HT-29 (cell line): Measurements from ENCODE around the gene ST3GAL4. TPM values are rescaled to one million over a fixed set of nuclear protein-coding genes. Genes with fewer than 3 reads are reported as not detected.
A peak's percentile ranks its signal among the peaks of the same experiment; 100 is the strongest.
"Not testable (repeated sequence)": the region's sequence is repeated elsewhere in the genome, so short reads cannot be mapped to it uniquely, and the experiment has no call there.

Experiments
- DNase-seq: peaks from one replicate; pipeline ENCODE4 v3.0.0-alpha.2; 2015; ENCODE audit warnings: low spot score
- total RNA-seq: library from RNA; depleted of rRNA; stranded (reverse); fragments of >200 nt; shearing (Covaris generic); gene quantifications from 2 replicates; pipeline ENCODE4 v1.2.3, GENCODE V29; 2014

The ST3GAL4 gene
- total RNA-seq, 1 experiment from 2014 or later = 158 TPM

GRCh38 chr11:126362879-126363655 lies 7.6 kb downstream of the ST3GAL4 start:
- no peak for DNase-seq

- no peak for DNase-seq
Measured at GRCh38 chr11:126363706-126364248, 8.3 kb downstream of the ST3GAL4 start.

- DNase-seq = not testable (repeated sequence)
Measured at GRCh38 chr11:126364735-126365134, 9.2 kb downstream of the ST3GAL4 start.

GRCh38 chr11:126365508-126365907 lies 10.0 kb downstream of the ST3GAL4 start:
- peak; percentile 76 for DNase-seq

- DNase-seq = peak; percentile 56
Measured at GRCh38 chr11:126366064-126366822, 10.8 kb downstream of the ST3GAL4 start.

GRCh38 chr11:126366823-126367654 lies 11.6 kb downstream of the ST3GAL4 start:
- peak; percentile 80 for DNase-seq

GRCh38 chr11:126367806-126368205 lies 12.3 kb downstream of the ST3GAL4 start:
- not testable (repeated sequence) for DNase-seq

GRCh38 chr11:126368336-126369119 lies 13.0 kb downstream of the ST3GAL4 start:
- DNase-seq = peak; percentile 59

- DNase-seq = no peak
Measured at GRCh38 chr11:126370016-126370415, 14.5 kb downstream of the ST3GAL4 start.

GRCh38 chr11:126371595-126371994 lies 16.1 kb downstream of the ST3GAL4 start:
- no peak for DNase-seq

GRCh38 chr11:126373389-126374066 lies 18.0 kb downstream of the ST3GAL4 start:
- not testable (repeated sequence) for DNase-seq

- not testable (repeated sequence) for DNase-seq
Measured at GRCh38 chr11:126374562-126375300, 19.2 kb downstream of the ST3GAL4 start.

GRCh38 chr11:126375726-126376125 lies 20.2 kb downstream of the ST3GAL4 start:
- DNase-seq = no peak

GRCh38 chr11:126378763-126379162 lies 23.3 kb downstream of the ST3GAL4 start:
- DNase-seq = no peak

GRCh38 chr11:126380909-126381308 lies 25.4 kb downstream of the ST3GAL4 start:
- no peak for DNase-seq

GRCh38 chr11:126381960-126382359 lies 26.5 kb downstream of the ST3GAL4 start:
- not testable (repeated sequence) for DNase-seq

GRCh38 chr11:126382641-126383040 lies 27.2 kb downstream of the ST3GAL4 start:
- DNase-seq = peak; percentile 48

GRCh38 chr11:126383339-126384335 lies 28.2 kb downstream of the ST3GAL4 start:
- peak; percentile 48 for DNase-seq
